SU-DHL-6 (cell line): ENCODE data around the gene LAMC3.

Experiments used
- H2AFZ ChIP-seq: fragments of 200-600 bp; sonication (generic); 2 replicates; pipeline ENCODE4 v1.6.1; 2014; ENCODE audit warnings: low read depth, mild to moderate bottlenecking, moderate library complexity, mixed read lengths, antibody characterized with exemption, low read length; ENCODE audit not compliant: severe bottlenecking
- H3F3A ChIP-seq: fragments of 200-600 bp; shearing (Covaris generic); 2 replicates; pipeline ENCODE4 v1.6.0; 2016; ENCODE audit warnings: antibody characterized with exemption, mild to moderate bottlenecking; ENCODE audit not compliant: insufficient read depth
- H3K27ac ChIP-seq: fragments of 200-600 bp; sonication (generic); 2 replicates; pipeline ENCODE4 v1.5.1; 2016; ENCODE audit warnings: low read depth, mild to moderate bottlenecking, low read length, moderate library complexity, mixed read lengths
- H3K27me3 ChIP-seq: fragments of 200-600 bp; sonication (generic), shearing (Covaris generic); 2 replicates; pipeline ENCODE4 v1.6.0; 2014; ENCODE audit warnings: mild to moderate bottlenecking, low read length
- H3K36me3 ChIP-seq: fragments of 200-600 bp; sonication (generic); 2 replicates; pipeline ENCODE4 v1.6.1; 2014; ENCODE audit warnings: mild to moderate bottlenecking, low read length, mixed read lengths
- H3K4me2 ChIP-seq: fragments of 300-600, 200-600 bp; shearing (Covaris generic), sonication (generic); 2 replicates; pipeline ENCODE4 v1.6.0; 2014; ENCODE audit warnings: low read length, low read depth, mild to moderate bottlenecking; ENCODE audit not compliant: poor library complexity, severe bottlenecking
- H3K4me3 ChIP-seq: fragments of 200-600 bp; sonication (generic); 2 replicates; pipeline ENCODE4 v1.5.1; 2014; ENCODE audit warnings: antibody characterized with exemption, low read length, mild to moderate bottlenecking, mixed read lengths; ENCODE audit not compliant: insufficient read depth, poor library complexity, severe bottlenecking
- H3K79me2 ChIP-seq: fragments of 200-600 bp; sonication (generic); 2 replicates; pipeline ENCODE4 v1.6.1; 2014; ENCODE audit warnings: mild to moderate bottlenecking, low read length, moderate library complexity; ENCODE audit not compliant: insufficient read depth
- H3K9ac ChIP-seq: fragments of 200-600 bp; sonication (generic); 2 replicates; pipeline ENCODE4 v1.7.0; 2014; ENCODE audit warnings: mild to moderate bottlenecking, low read length
- H3K9me2 ChIP-seq: fragments of 200-600 bp; sonication (generic); replicated peaks from 2 replicates; pipeline ENCODE4 v1.6.1; 2014; ENCODE audit warnings: low read length; ENCODE audit not compliant: insufficient read depth
- H3K9me3 ChIP-seq: fragments of 200-600 bp; sonication (generic); 2 replicates; pipeline ENCODE4 v1.6.1; 2014; ENCODE audit warnings: low read length, mixed read lengths; ENCODE audit not compliant: insufficient read depth
- H4K20me1 ChIP-seq: fragments of 200-600 bp; sonication (generic); 2 replicates; pipeline ENCODE4 v1.6.1; 2014; ENCODE audit warnings: low read depth, mild to moderate bottlenecking, antibody characterized with exemption, low read length, moderate library complexity, mixed read lengths
- CTCF ChIP-seq: fragments of 200-600 bp; sonication (generic); IDR thresholded peaks from one replicate; pipeline ENCODE4 v1.5.1; 2017; ENCODE audit warnings: antibody characterized with exemption, mild to moderate bottlenecking, low read length, moderate library complexity; ENCODE audit not compliant: insufficient read depth, poor library complexity, severe bottlenecking
- EZH2phosphoT487 ChIP-seq: fragments of 200-600 bp; sonication (generic), shearing (Covaris generic); conservative IDR thresholded peaks from 2 replicates; pipeline ENCODE4 v1.6.1; 2018; ENCODE audit warnings: mild to moderate bottlenecking, antibody characterized with exemption, low read length, moderate library complexity, mixed read lengths

The LAMC3 gene

GRCh38 chr9:130970855-130971254 lies 38.1 kb upstream of the LAMC3 start:
- no peaks in the 10 kb centered on the region for H3K36me3 ChIP-seq
- no peak overlapping the region for H3K4me2 ChIP-seq
- no peak for TF ChIP-seq CTCF
- TF ChIP-seq EZH2phosphoT487: no peak
- no peak overlapping the region for H3K4me3 ChIP-seq
- H3K27me3 ChIP-seq: no peaks in the 10 kb centered on the region
- no peak overlapping the region for H3K9ac ChIP-seq
- no peaks in the 10 kb centered on the region for H3K9me3 ChIP-seq
- H2AFZ ChIP-seq: no peak overlapping the region
- H4K20me1 ChIP-seq: no peaks in the 10 kb centered on the region
- no peaks in the 10 kb centered on the region for H3K9me2 ChIP-seq
- no peak overlapping the region for H3K27ac ChIP-seq
- no peaks in the 10 kb centered on the region for H3K79me2 ChIP-seq
- H3F3A ChIP-seq: no peaks in the 10 kb centered on the region

DNA sequence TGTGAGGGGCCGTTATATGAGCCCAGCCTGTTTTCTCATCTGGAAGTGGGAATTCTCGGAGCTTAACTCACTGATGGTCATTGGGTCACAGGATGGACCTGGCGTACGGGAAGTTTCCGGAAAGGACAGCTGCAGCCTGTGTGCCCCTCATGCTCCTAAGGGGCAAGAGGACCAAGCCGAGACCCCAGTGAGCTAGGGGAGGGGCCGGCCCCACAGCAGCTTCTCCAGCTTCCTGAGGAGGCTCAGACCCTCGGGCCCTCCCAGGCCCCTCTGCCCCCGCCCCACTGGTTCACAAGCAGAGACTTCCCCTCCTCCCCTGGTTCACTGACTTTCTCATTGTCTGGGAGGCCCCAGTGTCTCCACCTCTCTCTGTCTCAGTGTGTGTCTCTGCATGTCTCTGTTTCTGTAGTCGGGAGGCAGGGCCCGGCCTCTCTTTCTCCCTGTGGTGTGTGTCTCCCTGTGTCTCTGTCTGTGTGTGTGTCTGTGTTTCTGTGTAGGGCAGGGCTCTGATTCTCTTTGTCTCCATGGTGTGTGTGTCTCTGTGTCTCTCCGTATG lies 37.6 kb upstream of the LAMC3 start:
- H3K4me2 ChIP-seq: no peak overlapping the region
- no peak overlapping the region for H3K4me3 ChIP-seq
- no peak overlapping the region for H3K27ac ChIP-seq

DNA sequence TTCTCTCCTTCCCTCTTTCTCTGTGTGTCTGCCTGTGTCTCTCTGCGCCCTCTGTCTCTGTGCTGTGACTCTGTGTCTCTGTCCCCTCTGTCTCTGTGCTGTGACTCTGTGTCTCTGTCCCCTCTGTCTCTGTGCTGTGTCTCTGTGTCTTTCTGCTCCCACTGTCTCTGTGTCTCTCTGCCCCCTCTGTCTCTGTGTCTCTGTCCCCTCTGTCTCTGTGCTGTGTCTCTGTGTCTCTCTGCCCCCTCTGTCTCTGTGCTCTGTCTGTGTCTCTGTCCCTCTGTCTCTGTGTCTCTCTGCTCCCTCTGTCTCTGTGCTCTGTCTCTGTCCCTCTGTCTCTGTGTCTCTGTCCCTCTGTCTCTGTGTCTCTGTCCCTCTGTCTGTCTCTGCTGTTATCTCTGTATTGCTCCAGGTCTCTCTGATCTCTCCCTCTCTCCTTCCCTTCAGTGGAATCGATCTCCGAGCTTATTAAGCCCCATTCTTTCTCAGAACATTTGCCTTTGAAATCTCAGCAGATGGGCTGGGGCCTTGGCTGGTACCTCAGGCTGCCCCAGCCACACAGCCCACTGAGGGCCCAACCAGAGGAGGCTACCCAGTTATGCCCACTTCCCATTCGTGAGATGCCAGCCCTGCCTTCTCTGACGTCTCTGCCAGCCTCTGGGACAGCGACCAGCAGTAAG lies 36.6 kb upstream of the LAMC3 start:
- no peaks in the 10 kb centered on the region for H3K9me3 ChIP-seq
- H3K27me3 ChIP-seq: no peaks in the 10 kb centered on the region
- H3F3A ChIP-seq: no peaks in the 10 kb centered on the region
- no peak overlapping the region for H3K4me2 ChIP-seq
- no peak overlapping the region for H3K27ac ChIP-seq
- no peak overlapping the region for H2AFZ ChIP-seq
- H3K79me2 ChIP-seq: no peaks in the 10 kb centered on the region
- TF ChIP-seq EZH2phosphoT487 (no peak), CTCF (no peak)
- no peak overlapping the region for H3K4me3 ChIP-seq
- no peaks in the 10 kb centered on the region for H4K20me1 ChIP-seq
- H3K36me3 ChIP-seq: no peaks in the 10 kb centered on the region
- H3K9me2 ChIP-seq: no peaks in the 10 kb centered on the region
- H3K9ac ChIP-seq: no peak overlapping the region

More for the DNA sequence above, 37.6 kb upstream of the LAMC3 start:
- Histone ChIP-seq H3K36me3 (no peaks in the 10 kb centered on the region), H3F3A (no peaks in the 10 kb centered on the region), H3K9me2 (no peaks in the 10 kb centered on the region), H3K9ac (no peak overlapping the region), H3K79me2 (no peaks in the 10 kb centered on the region), H2AFZ (no peak overlapping the region), H3K9me3 (no peaks in the 10 kb centered on the region), H4K20me1 (no peaks in the 10 kb centered on the region), H3K27me3 (no peaks in the 10 kb centered on the region)
- TF ChIP-seq CTCF (no peak), EZH2phosphoT487 (no peak)
